HCT116 (cell line): ENCODE measurements around the gene KCNC2. TPM values are rescaled to one million over a fixed set of nuclear protein-coding genes. Genes with fewer than 3 reads are reported as not detected.

Experiments used
- ATAC-seq: fragments of 200-7000 bp; cut with Tn5 transposase; 2 replicates; pipeline ENCODE4 v1.9.1; 2020; ENCODE audit warnings: mild to moderate bottlenecking, moderate library complexity
- BruUV-seq: library from RNA; stranded (reverse); fragments of 400-500 nt; replicated peaks from 2 replicates; lab custom pipeline; 2021; lab: Mats Ljungman, UMichigan
- CTCF ChIA-PET: fragments of 300-600 bp; sonication (Branson Sonifier 250); formaldehyde crosslinking; loops from one replicate; lab custom pipeline; 2021; ENCODE audit warnings: antibody characterized with exemption; lab: Charles Lee
- POLR2A ChIA-PET: fragments of 300-600, 350-600 bp; sonication (Branson Sonifier 250); formaldehyde crosslinking; loops from one replicate; lab custom pipeline; 2021; ENCODE audit warnings: antibody characterized with exemption; lab: Charles Lee
- RAD21 ChIA-PET, 2 experiments: fragments of 300-600 bp; sonication (Branson Sonifier 250); formaldehyde crosslinking; loops; one replicate each; lab custom pipeline; 2023; ENCODE audit warnings: low total read pairs in 2 of 2; ENCODE audit not compliant: uncharacterized antibody in 2 of 2, unreplicated experiment in 2 of 2, low non-redundant PET in 1 of 2; lab: Charles Lee
- DNase-seq: peaks from one replicate; pipeline ENCODE4 v3.0.0-alpha.2; 2010; ENCODE audit warnings: low read depth, low spot score
- H2AFZ ChIP-seq: fragments of 200-600 bp; shearing (Covaris generic), sonication (generic); 2 replicates; pipeline ENCODE4 v1.6.1; 2017; ENCODE audit warnings: low read depth, mixed run types, mixed read lengths, antibody characterized with exemption, low read length; ENCODE audit not compliant: poor library complexity, severe bottlenecking
- H3K27ac ChIP-seq: 2 replicates; pipeline ENCODE4 v1.5.1; 2012; ENCODE audit warnings: low read depth, low read length
- H3K27me3 ChIP-seq: fragments of 200-600 bp; sonication (generic); 2 replicates; pipeline ENCODE4 v1.6.1; 2016; ENCODE audit warnings: mixed run types, low read length, mixed read lengths; ENCODE audit not compliant: insufficient read depth
- H3K36me3 ChIP-seq, 2 experiments: fragments of 200-500 bp in 1 of 2; fragments of 200-600 bp in 1 of 2; sonication (Bioruptor generic) in 1 of 2; sonication (generic) in 1 of 2; 2 replicates each; pipeline versions ENCODE4 v1.5.1 to v1.6.1; 2014 to 2016; ENCODE audit warnings: low read length in 2 of 2, inconsistent platforms in 1 of 2, mixed read lengths in 1 of 2, mixed run types in 1 of 2; ENCODE audit not compliant: insufficient read depth in 2 of 2, control insufficient read depth in 1 of 2
- H3K4me1 ChIP-seq, 2 experiments: fragments of 200-600 bp in 1 of 2; sonication (generic) in 1 of 2; 2 replicates each; pipeline versions ENCODE4 v1.5.1 to v1.6.1; 2012 to 2017; ENCODE audit warnings: low read length in 2 of 2, inconsistent platforms in 1 of 2, mild to moderate bottlenecking in 1 of 2, mixed read lengths in 1 of 2, mixed run types in 1 of 2, moderate library complexity in 1 of 2; ENCODE audit not compliant: insufficient read depth in 2 of 2, control insufficient read depth in 1 of 2
- H3K4me2 ChIP-seq: fragments of 200-600 bp; sonication (generic); 2 replicates; pipeline ENCODE4 v1.6.1; 2017; ENCODE audit warnings: mixed run types, low read length, mixed read lengths
- H3K4me3 ChIP-seq, 2 experiments: fragments of 200-600 bp in 1 of 2; sonication (generic) in 1 of 2; replicated peaks in 1 of 2; 2 replicates each; pipeline ENCODE4 v1.5.1; 2011 to 2016; ENCODE audit warnings: low read length in 2 of 2, control low read depth in 1 of 2, low read depth in 1 of 2, mild to moderate bottlenecking in 1 of 2, mixed read lengths in 1 of 2, mixed run types in 1 of 2
- H3K79me2 ChIP-seq: fragments of 200-600 bp; sonication (generic); 2 replicates; pipeline ENCODE4 v1.6.1; 2017; ENCODE audit warnings: mild to moderate bottlenecking, mixed run types, low read length, moderate library complexity, mixed read lengths; ENCODE audit not compliant: insufficient read depth
- H3K9ac ChIP-seq: fragments of 200-600 bp; sonication (generic); 2 replicates; pipeline ENCODE4 v1.6.1; 2016; ENCODE audit warnings: low read length, mixed read lengths
- H3K9me2 ChIP-seq: fragments of 200-600 bp; sonication (generic), shearing (Covaris generic); 2 replicates; pipeline ENCODE4 v1.6.1; 2017; ENCODE audit warnings: mixed run types, mild to moderate bottlenecking, moderate library complexity; ENCODE audit not compliant: insufficient read depth
- H3K9me3 ChIP-seq, 2 experiments: fragments of 200-500 bp in 1 of 2; fragments of 200-600 bp in 1 of 2; sonication (Bioruptor generic) in 1 of 2; sonication (generic) in 1 of 2; 2 replicates each; pipeline ENCODE4 v1.6.1; 2014 to 2017; ENCODE audit warnings: low read length in 2 of 2, mixed read lengths in 2 of 2, inconsistent platforms in 1 of 2, low read depth in 1 of 2, mild to moderate bottlenecking in 1 of 2, mixed run types in 1 of 2, moderate library complexity in 1 of 2; ENCODE audit not compliant: control insufficient read depth in 1 of 2, insufficient read depth in 1 of 2
- H4K20me1 ChIP-seq: fragments of 200-600 bp; sonication (generic), shearing (Covaris generic); 2 replicates; pipeline ENCODE4 v1.6.1; 2017; ENCODE audit warnings: mixed run types, mild to moderate bottlenecking, moderate library complexity; ENCODE audit not compliant: insufficient read depth
- CEBPB ChIP-seq: IDR thresholded peaks from 2 replicates; pipeline ENCODE4 v1.6.1; 2012; ENCODE audit warnings: low read depth
- JUND ChIP-seq: IDR thresholded peaks from 2 replicates; pipeline ENCODE4 v1.6.1; 2012
- POLR2AphosphoS5 ChIP-seq: IDR thresholded peaks from 2 replicates; pipeline ENCODE4 v1.6.1; 2011; ENCODE audit warnings: mild to moderate bottlenecking, low read depth, low read length, moderate library complexity
- intact Hi-C: fragments of 100-400 bp; cut with micrococcal nuclease; formaldehyde crosslinking; loops from 2 replicates; pipeline ENCODE4 v1.10.0; 2022
- total RNA-seq: library from RNA; stranded (reverse); gene quantifications from one replicate; pipeline ENCODE4 v1.2.1, GENCODE V29; 2021; ENCODE audit not compliant: unreplicated experiment
- TF ChIP-seq, protein P1 (sequence below), 3 experiments: fragments of 200-600 bp in 1 of 3; sonication (generic) in 1 of 3; IDR thresholded peaks in 2 of 3; conservative IDR thresholded peaks in 1 of 3; 2 replicates each; pipeline ENCODE4 v1.5.1; 2012 to 2017; ENCODE audit warnings: low read depth in 2 of 3, low read length in 2 of 3, antibody characterized with exemption in 1 of 3, borderline replicate concordance in 1 of 3, control low read depth in 1 of 3, mild to moderate bottlenecking in 1 of 3, mixed read lengths in 1 of 3, mixed run types in 1 of 3, moderate library complexity in 1 of 3; ENCODE audit not compliant: insufficient read depth in 1 of 3

Gene KCNC2
- total RNA-seq, 1 experiment from 2014 or later, result not detected

DNA sequence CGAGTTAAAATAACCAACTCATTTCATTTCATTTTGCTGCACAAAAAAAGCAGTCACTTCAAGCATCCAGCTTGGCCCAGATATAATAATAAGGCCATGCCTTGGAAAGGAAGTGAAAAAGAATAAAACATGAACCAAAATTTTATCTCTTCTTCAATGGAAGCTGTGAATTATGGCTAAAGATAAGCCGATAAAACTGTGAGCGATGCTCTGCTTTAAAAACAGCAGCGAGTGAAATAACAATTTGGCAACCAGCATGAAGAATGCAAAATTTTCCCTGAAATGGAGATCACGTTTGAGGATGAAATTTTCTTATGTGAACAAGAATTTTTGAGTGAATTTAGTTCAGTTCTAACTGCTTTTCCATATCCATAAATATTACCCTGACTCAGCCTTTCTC is 70.4 kb downstream of the KCNC2 start:
- H4K20me1 ChIP-seq, result no peaks in the 10 kb centered on the region
- H3K79me2 ChIP-seq, result no peaks in the 10 kb centered on the region
- TF ChIP-seq, protein P1, sequence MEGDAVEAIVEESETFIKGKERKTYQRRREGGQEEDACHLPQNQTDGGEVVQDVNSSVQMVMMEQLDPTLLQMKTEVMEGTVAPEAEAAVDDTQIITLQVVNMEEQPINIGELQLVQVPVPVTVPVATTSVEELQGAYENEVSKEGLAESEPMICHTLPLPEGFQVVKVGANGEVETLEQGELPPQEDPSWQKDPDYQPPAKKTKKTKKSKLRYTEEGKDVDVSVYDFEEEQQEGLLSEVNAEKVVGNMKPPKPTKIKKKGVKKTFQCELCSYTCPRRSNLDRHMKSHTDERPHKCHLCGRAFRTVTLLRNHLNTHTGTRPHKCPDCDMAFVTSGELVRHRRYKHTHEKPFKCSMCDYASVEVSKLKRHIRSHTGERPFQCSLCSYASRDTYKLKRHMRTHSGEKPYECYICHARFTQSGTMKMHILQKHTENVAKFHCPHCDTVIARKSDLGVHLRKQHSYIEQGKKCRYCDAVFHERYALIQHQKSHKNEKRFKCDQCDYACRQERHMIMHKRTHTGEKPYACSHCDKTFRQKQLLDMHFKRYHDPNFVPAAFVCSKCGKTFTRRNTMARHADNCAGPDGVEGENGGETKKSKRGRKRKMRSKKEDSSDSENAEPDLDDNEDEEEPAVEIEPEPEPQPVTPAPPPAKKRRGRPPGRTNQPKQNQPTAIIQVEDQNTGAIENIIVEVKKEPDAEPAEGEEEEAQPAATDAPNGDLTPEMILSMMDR (IDR thresholded peaks at IDR 0.05 in 2 of 3, conservative IDR thresholded peaks at IDR 0.05 in 1 of 3; ENCODE audit: borderline replicate concordance in 1 of 3, insufficient read depth in 1 of 3, low read depth in 2 of 3, low read length in 2 of 3), result no peak
- TF ChIP-seq CEBPB, result no peak
- no peak for ATAC-seq
- H3K27me3 ChIP-seq, result no peaks in the 10 kb centered on the region
- ChIA-PET CTCF (no interaction called here), POLR2A (no interaction called here), RAD21 (no interaction called here)
- H3K4me1 ChIP-seq, result no peaks in the 10 kb centered on the region
- H2AFZ ChIP-seq, result no peak overlapping the region
- H3K27ac ChIP-seq, result no peak overlapping the region
- H3K9me2 ChIP-seq, result 0 out of 2 replicates have a peak, but pooled peaks cover 2% of the 10 kb centered on the region
- no TSS peak for BruUV-seq
- no peak overlapping the region for H3K9ac ChIP-seq
- no peaks in the 10 kb centered on the region for H3K9me3 ChIP-seq
- no peak overlapping the region for H3K4me2 ChIP-seq
- H3K4me3 ChIP-seq, result no peak overlapping the region
- DNase-seq, result no peak
- no peaks in the 10 kb centered on the region for H3K36me3 ChIP-seq
- intact Hi-C loops, result no loop called here

DNA sequence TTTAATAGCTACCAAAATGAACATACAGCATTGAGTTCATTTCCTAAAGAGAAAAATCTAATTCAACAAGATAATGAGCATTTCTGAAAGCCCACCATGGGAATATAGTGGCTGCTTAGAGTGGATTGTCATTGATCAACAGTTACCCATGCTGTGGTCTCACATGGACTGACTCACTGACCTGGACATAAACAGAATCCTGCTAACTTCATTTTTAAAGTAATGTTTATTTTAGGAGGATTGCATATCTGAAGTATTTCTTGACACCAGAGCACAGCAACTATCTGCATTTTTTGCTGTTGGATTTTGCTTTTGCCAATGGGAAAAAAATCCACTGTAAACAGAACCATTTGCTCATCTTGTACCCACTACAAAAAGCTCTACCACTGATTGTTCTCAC is 71.7 kb downstream of the KCNC2 start:
- 0 out of 2 replicates have a peak, but pooled peaks cover 2% of the 10 kb centered on the region for H3K9me2 ChIP-seq
- TF ChIP-seq JUND (no peak), POLR2AphosphoS5 (no peak)
- CTCF ChIA-PET, result no interaction called here

More for the DNA sequence above, 71.7 kb downstream of the KCNC2 start:
- no peak for ATAC-seq
- no peaks in the 10 kb centered on the region for H3K9me3 ChIP-seq
- RAD21 ChIA-PET, result no interaction called here
- H3K4me1 ChIP-seq, result no peaks in the 10 kb centered on the region
- POLR2A ChIA-PET, result no interaction called here
- no peak overlapping the region for H3K4me3 ChIP-seq
- no peak overlapping the region for H2AFZ ChIP-seq
- no peak overlapping the region for H3K9ac ChIP-seq
- H3K27ac ChIP-seq, result no peak overlapping the region
- BruUV-seq, result no TSS peak
- H3K4me2 ChIP-seq, result no peak overlapping the region
- no peaks in the 10 kb centered on the region for H3K27me3 ChIP-seq
- no peak for DNase-seq
- no peaks in the 10 kb centered on the region for H3K79me2 ChIP-seq
- no peaks in the 10 kb centered on the region for H4K20me1 ChIP-seq
- H3K36me3 ChIP-seq, result no peaks in the 10 kb centered on the region
- intact Hi-C loops, result no loop called here
